HG02678 (cell line): ENCODE measurements around the gene PLA2G4E.
A peak's percentile ranks its signal among the peaks of the same experiment; 100 is the strongest.

Source experiments
- ATAC-seq: cut with Tn5 transposase; IDR thresholded peaks from one replicate; pipeline ENCODE4 v1.9.1; 2021; ENCODE audit warnings: mild to moderate bottlenecking, moderate library complexity; ENCODE audit not compliant: unreplicated experiment

PLA2G4E gene

DNA sequence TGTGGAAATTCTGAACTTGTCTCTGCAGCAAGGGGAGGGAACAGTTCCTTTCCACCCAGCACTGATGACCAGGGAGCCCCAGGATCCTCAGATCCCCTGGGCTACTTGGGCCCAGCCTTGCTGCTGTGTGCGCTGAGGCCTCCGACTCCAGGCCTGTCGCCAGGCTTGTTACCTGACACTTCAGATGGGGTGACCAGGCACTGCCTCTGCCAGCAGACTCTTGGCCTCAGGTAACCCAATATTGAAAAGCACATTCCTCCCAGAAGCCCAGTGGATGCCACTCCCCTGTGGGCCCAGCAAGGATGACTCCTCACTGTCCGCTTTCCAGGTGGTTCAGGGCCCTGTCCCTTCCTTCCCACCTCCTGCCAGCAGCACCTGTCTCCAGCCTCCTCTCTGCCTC lies 3.5 kb upstream of the PLA2G4E start:
- no peak for ATAC-seq

DNA sequence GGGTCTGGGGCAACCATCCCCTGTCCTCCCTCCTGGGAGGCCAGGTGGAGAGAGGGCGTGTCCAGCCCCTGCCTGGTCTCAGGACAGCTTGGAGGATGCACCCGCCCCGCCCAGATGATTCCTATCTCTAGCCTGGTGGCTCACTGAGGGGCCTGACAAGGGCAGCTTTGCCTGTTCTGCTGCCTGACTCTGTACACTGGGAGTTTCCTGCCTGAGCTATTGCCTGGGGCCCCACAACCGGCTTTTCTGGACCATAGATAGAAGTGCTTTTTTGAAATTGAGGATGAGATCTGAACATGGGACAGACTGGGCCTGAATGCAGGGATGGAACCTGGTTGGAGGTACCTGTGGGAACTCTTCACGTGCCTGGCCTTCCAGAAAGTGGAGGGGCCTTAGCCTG lies 751 bp upstream of the PLA2G4E start:
- no peak for ATAC-seq

GRCh38 chr15:42018306-42019224 lies 2.3 kb downstream of the PLA2G4E start:
- ATAC-seq = no peak

GRCh38 chr15:42016971-42017370 lies 3.9 kb downstream of the PLA2G4E start:
- no peak for ATAC-seq

- no peak for ATAC-seq
These were observed 6.4 kb downstream of the PLA2G4E start for GRCh38 chr15:42014406-42014805.

- ATAC-seq = no peak
These were observed 7.8 kb downstream of the PLA2G4E start for GRCh38 chr15:42012928-42013482.

DNA sequence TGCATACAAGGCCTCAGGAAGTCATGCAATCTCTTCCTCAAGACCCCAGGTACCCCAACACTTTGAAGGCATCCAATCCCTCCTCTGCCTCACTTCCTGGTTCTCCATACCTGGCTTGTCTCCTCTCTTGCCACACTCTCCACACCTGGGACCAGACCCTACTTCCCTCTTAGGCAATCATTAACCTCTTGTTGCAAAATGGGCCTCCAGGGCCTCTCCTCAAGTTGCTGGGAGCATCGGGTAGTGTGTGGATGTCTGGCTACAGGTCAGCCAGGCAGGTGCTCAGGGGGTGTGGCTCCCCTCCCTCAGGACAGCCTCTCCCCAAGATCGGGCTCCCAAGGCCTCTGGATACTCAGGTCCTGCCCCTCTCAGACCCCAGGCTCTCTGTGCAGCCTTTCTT lies 8.6 kb downstream of the PLA2G4E start:
- ATAC-seq = no peak

GRCh38 chr15:42011074-42011473 lies 9.8 kb downstream of the PLA2G4E start:
- peak; percentile 10 for ATAC-seq

GRCh38 chr15:42010434-42010833 lies 10.4 kb downstream of the PLA2G4E start:
- ATAC-seq = peak; percentile 69

GRCh38 chr15:42009474-42009873 lies 11.4 kb downstream of the PLA2G4E start:
- ATAC-seq = no peak

GRCh38 chr15:42009022-42009421 lies 11.8 kb downstream of the PLA2G4E start:
- ATAC-seq = no peak

GRCh38 chr15:42007386-42007785 lies 13.5 kb downstream of the PLA2G4E start:
- no peak for ATAC-seq

DNA sequence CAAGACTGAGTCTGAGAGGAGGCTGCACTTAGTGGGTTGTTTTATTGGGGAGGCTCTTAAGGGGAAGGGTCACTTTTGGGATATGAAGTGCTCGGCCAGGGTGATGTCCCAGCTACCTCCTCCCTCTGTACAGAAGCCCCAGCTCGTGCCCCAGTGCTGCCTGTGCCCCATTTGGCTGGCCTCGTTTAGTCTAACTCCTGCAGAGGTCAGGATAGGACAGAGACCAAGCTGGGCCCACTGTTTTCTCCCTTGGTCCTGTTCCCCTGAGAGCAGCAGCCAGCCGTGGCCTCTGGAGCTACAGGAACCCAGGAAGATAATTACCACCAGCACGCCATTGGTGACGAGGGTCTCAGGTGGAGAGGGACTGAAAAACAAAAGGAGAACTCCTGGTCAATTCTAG lies 18.5 kb downstream of the PLA2G4E start:
- ATAC-seq = no peak

- no peak for ATAC-seq
These were observed 19.6 kb downstream of the PLA2G4E start for GRCh38 chr15:42001236-42001635.

DNA sequence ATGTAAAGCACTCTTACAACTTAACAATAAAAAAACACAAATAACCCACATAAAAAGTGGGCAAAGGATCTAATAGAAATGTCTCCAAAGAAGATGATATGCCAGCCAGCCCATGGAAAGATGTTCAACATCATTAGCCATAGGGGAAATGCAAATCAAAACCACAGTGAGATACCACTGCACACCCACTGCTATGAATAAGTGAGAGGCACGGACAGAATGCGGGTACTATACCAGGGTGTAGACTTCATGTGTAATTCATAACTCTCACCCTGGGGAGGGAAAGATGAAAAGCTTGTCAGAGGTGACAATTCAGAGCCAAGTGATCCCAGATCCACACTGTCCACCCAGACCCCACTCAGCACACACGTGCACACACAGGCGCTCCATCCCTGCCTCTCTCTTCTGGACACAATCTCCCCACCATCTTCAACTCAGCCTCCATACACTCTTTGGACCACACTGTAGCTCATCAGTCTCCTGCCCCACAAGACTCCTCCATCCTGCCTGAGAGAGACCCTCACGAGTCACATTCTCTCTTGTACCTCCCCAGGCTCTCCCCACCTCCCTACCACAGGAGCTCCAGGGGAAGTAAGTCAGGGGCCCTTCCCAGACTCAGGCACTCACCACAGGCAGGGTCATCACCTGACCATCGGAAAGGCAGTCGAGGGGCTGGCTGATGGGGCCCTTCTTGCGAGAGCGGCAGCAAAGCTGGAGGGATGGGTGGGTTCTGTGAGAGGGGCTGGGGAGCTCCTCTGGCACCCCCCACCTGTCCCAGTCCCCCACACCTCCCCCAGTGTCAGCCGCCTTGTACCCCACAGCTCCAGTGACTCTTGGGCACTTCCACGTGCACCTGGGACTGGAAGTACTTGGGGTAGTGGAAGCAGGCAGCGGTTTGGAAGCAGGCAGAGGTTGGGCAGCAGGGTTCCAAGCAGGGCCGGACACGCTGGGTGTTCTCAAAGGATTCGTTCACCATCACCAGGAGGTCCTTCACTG lies 21.3 kb downstream of the PLA2G4E start:
- ATAC-seq = no peak

- no peak for ATAC-seq
These were observed 23.0 kb downstream of the PLA2G4E start for GRCh38 chr15:41997845-41998244.

GRCh38 chr15:41996921-41997592 lies 23.8 kb downstream of the PLA2G4E start:
- no peak for ATAC-seq

GRCh38 chr15:41996376-41996775 lies 24.5 kb downstream of the PLA2G4E start:
- no peak for ATAC-seq

- ATAC-seq = no peak
These were observed 25.4 kb downstream of the PLA2G4E start for GRCh38 chr15:41995476-41995855.

DNA sequence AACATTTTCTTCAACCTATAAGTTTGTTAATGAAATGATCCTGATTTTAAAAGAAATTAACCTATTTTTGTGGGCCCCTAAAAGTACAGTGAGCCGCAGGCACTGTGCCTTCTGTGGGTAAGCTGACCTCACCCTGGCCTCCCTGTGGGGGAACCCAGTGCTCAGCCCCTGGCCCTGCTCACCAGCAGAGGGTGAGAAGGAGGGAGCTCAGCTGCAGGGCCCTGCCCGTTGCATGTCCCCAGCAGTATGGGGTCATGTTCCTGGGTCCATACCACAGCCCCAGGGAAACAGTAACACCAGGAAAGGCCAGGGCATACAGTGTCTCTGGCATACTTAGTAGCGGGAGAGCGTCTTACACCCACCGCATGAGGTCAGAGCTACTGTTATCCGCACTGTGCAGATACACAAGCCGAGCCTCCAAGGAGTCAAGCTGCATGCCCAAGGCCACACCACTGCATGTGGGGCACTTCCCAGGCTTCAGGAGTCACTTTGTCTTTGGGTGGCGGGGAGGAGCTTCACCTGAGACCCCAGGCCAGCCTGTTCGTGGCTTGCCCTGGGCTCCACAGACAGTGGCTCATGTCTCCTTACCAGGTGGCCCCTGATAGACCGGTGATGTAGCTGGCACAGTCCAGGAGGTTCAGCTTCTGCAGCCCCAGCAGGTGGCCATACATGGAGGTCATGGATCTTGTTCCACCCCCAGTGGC lies 25.9 kb downstream of the PLA2G4E start:
- no peak for ATAC-seq
